HG03175 (cell line): Measurements from ENCODE around the gene CBL.

Source experiments
- ATAC-seq: cut with Tn5 transposase; IDR thresholded peaks from one replicate; pipeline ENCODE4 v1.9.1; 2021; ENCODE audit warnings: mild to moderate bottlenecking, moderate library complexity; ENCODE audit not compliant: unreplicated experiment

Gene CBL

GRCh38 chr11:119263352-119263940 is 57.3 kb downstream of the CBL start:
- no peak for ATAC-seq

DNA sequence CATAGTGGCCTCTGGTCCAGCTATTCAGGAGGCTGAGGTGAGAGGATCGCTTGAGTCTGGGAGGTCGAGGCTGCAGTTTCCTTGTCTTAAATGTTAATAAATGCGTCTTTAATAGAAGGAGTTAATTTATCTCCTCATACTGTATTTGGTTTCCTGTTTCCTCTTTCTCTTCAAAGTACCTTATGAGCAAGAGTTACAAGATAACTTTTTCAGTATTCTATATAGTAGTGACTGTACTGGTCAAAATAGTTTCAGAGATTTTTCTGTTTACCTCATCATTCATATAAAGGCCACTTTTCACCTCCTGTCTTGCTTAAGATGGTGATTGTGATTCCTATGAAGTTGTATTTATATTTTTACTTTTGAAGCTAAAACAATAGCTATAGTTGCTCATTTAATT is 59.9 kb downstream of the CBL start:
- no peak for ATAC-seq

DNA sequence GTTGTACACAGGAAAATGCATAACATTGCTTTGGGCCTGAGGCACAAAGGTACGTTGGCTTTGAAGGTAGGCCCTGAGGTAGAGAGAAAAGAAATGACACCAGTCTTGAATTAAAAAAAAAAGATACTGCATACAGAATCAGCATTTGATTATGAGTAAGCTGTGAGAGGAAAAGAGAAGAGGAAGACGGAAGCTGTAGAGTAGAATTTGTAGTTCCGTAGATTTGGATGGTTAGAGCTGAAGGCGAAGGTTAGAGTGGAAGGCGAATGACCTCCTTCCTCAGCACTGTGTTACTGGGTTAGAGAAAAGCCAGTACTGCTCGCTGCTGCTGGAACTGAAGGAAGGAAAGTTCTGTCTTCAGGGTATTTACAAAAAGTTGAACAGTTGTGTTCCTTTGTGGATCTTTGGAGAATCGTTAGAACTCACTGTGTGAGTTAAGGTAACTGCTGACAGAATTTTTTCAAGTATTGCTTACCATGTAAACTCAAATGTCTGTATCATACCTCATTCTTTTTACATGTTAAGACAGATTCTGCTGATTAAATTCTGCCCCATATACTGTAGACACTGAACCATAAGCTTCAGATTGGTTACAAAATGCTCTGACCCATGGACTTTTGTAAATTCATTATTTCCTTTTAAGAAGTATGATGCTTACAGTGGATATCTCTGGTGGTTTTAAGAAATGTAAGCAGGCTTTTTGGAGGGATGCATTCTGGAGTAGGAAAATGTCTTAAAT is 60.5 kb downstream of the CBL start:
- no peak for ATAC-seq

- no peak for ATAC-seq
These were observed 61.5 kb downstream of the CBL start for GRCh38 chr11:119267645-119268044.

- ATAC-seq: no peak
These were observed 67.6 kb downstream of the CBL start for GRCh38 chr11:119273721-119274120.

DNA sequence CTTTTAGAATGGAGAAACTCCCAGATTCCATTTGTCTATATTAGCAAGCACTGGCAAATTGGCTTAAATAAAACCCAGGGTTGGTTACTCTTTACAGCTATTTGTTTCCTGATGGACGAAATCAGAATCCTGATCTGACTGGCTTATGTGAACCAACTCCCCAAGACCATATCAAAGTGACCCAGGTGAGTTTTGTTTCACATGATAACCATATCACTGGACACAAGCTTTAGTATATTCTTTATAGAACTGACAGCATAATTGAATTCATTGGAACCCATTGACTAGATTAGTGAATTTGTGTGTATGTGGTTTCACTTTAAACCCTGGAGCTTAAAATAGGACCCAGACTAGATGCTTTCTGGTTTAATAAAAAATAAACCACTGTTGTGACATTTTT is 71.5 kb downstream of the CBL start:
- no peak for ATAC-seq

DNA sequence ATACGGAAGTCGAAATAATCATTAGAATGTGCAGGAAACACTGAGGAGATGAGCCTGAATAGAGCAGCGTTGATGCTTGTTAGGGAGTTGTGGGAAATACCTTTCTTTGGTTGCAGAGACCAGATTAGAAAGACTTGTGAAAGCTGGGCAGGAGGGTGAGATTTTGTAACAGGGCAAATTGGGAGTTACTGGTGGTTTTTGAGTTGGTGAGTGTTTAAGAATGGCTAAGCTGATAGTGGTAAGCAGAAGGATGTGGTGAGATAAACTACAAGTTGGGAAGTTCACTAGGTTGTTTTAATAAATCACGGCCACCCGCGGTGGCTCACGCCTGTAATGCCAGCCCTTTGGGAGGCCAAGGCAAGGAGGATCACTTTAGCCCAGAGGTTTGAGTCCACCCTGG is 76.4 kb downstream of the CBL start:
- no peak for ATAC-seq

DNA sequence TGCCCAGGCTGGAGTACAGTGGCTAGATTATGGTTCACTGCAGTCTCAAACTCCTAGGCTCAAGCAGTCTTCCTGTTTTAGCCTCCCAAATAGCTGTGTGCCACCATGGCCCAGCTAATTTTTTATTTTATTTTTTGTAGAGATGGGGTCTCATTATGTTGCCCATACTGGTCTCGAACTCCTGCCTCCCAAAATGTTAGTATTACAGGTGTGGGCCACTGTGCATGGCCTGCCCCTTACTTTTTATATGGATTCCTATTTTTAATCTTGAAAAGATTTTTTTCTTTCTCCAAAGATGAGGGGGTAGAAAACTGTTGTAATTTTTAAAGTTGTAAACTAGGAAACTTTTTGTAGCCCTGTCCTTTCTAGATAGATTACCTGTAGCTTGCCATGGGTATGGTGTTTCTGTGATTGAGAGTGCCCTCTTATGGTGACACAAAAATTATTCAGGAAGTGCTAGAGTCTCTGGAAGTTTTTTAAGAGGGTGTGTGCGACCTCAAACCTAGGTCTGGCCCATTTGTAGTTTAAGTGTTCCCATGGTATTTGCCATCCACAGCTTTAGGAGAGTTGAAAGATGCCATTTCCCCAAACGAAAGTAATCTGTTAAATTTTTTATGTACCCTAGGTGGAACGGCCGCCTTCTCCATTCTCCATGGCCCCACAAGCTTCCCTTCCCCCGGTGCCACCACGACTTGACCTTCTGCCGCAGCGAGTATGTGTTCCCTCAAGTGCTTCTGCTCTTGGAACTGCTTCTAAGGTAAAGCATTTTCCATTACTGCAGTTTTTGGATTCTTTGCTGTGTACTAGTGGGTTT is 78.4 kb downstream of the CBL start:
- no peak for ATAC-seq

DNA sequence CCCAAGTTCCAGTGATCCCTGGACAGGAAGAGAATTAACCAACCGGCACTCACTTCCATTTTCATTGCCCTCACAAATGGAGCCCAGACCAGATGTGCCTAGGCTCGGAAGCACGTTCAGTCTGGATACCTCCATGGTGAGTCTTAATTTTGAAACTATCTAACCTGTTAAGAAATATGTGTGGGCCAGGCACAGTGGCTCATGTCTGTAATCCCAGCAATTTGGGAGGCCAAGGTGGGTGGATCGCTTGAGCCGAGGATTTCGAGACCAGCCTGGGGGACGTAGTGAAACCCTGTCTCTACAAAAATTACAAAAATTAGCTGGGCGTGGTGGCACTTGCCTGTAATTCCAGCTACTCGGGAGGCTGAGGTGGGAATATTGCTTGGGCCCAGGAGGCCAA is 79.3 kb downstream of the CBL start:
- no peak for ATAC-seq

GRCh38 chr11:119288219-119288618 is 82.1 kb downstream of the CBL start:
- ATAC-seq: no peak

GRCh38 chr11:119290894-119291497 is 84.9 kb downstream of the CBL start:
- ATAC-seq: no peak

- no peak for ATAC-seq
These were observed 87.3 kb downstream of the CBL start for GRCh38 chr11:119293461-119293860.

- ATAC-seq: no peak
These were observed 89.0 kb downstream of the CBL start for GRCh38 chr11:119295178-119295577.

- no peak for ATAC-seq
These were observed 91.8 kb downstream of the CBL start for GRCh38 chr11:119297938-119298337.

GRCh38 chr11:119298726-119299125 is 92.6 kb downstream of the CBL start:
- no peak for ATAC-seq

GRCh38 chr11:119299416-119299815 is 93.3 kb downstream of the CBL start:
- ATAC-seq: no peak

GRCh38 chr11:119300198-119300964 is 94.2 kb downstream of the CBL start:
- ATAC-seq: no peak

DNA sequence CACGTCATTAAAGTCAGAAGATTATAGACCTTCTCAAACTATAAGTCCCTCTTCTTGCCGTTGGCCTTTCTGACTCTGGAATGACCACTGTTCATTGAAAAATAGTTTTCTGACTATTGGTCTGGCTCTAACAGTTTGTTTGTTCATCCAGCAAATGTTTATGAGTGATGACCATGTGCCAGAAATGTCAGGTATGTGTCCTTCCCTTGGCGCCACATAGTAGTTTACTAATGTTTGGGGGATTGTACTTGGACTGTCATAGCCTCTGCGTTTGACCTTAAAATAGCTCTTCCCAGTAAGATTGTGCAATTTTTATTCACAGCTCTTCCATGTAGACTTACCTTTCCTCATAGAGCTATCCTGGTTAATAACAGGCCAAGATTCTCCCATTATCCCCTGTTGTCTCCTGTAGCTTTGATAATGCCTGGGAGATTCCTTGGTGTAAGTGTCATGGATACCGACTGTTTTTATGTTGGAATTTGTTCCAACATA is 97.1 kb downstream of the CBL start:
- ATAC-seq: no peak

DNA sequence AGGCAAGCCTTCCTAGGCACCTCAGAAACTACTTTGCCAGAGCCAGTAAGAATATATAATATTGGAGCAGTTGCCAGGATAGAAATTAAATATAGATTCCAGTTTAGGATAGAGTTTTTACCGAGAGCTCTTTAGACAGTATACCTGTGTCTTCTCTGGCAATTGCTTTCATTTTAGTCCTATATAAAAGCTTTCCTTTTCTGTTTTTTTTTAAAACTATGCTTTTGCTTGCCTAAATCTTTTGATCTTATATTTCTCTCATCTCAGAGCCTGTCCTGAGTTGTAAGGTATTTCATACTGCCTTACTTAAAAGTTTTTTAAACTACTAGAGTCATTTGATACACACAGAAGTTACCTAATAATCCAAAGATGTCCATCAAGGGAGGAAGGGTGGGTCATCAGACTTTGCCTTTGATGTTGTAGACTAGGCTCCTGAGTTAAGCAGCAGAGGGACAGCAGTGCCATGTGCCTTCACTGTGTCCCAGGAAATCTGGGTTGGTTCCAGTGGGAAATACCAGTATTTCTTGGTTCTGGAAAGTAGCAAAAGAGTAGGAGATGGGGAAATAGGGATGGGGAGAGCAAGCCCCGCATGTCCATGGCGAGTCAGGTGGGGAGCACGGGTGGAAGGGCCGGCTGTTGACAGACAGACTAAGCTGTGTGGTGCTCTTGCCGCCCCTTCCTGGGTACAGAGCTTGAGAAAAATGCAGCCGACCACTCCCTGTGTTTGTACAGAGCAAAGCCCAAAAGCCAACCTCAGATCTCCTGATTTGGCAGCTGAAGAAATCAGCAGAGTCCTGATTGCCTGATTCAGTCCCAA is 99.6 kb downstream of the CBL start:
- no peak for ATAC-seq

GRCh38 chr11:119306373-119306890 is 100.3 kb downstream of the CBL start:
- no peak for ATAC-seq
